IPS-20b (cell line): Measurements from ENCODE around the gene POLE2.
"Not testable (repeated sequence)": the region's sequence is repeated elsewhere in the genome, so short reads cannot be mapped to it uniquely, and the experiment has no call there.

Experiments
- H3K27ac ChIP-seq: one replicate; pipeline ENCODE4 v1.5.1; 2013; ENCODE audit warnings: low read length
- H3K27me3 ChIP-seq: 2 replicates; pipeline ENCODE4 v1.6.1; 2013; ENCODE audit warnings: mild to moderate bottlenecking, low read length, inconsistent platforms; ENCODE audit not compliant: insufficient read depth
- H3K36me3 ChIP-seq: 2 replicates; pipeline ENCODE4 v1.6.1; 2013; ENCODE audit warnings: low read depth, mild to moderate bottlenecking, inconsistent platforms, low read length, moderate library complexity; ENCODE audit not compliant: insufficient read depth
- H3K4me1 ChIP-seq: 2 replicates; pipeline ENCODE4 v1.6.1; 2013; ENCODE audit warnings: mild to moderate bottlenecking, control low read depth, inconsistent platforms, low read length, moderate library complexity; ENCODE audit not compliant: insufficient read depth
- H3K4me3 ChIP-seq: 2 replicates; pipeline ENCODE4 v1.5.1; 2013; ENCODE audit warnings: mild to moderate bottlenecking, low read length, inconsistent platforms
- H3K9ac ChIP-seq: 2 replicates; pipeline ENCODE4 v1.6.1; 2013; ENCODE audit warnings: low read depth, mild to moderate bottlenecking, inconsistent platforms, low read length, moderate library complexity
- H3K9me3 ChIP-seq: 2 replicates; pipeline ENCODE4 v1.6.1; 2013; ENCODE audit warnings: mild to moderate bottlenecking, low read depth, low read length, inconsistent platforms; ENCODE audit not compliant: insufficient read depth

POLE2 gene

GRCh38 chr14:49687942-49688700 lies at the start of gene POLE2:
Gene POLE2 (minus strand): TSS chr14:49688214. CDS start chr14:49688203, 11 bp downstream.
- Histone ChIP-seq H3K4me3 (peak within 1 kb of the TSS; percentile 82), H3K27ac (peak within 1 kb of the TSS; percentile 72), H3K9me3 (no peaks in the 10 kb centered on the region), H3K27me3 (peaks cover 23% of the 10 kb centered on the region), H3K4me1 (peaks cover 6% of the 10 kb centered on the region; the same call in 1 of the 2 replicates), H3K36me3 (peaks cover 6% of the 10 kb centered on the region; the same call in 1 of the 2 replicates), H3K9ac (peak within 1 kb of the TSS; percentile 92)

- H3K9ac ChIP-seq: not testable (repeated sequence)
Observed at GRCh38 chr14:49735669-49736068, 47.7 kb upstream of the POLE2 start.

GRCh38 chr14:49733836-49734235 lies 45.8 kb upstream of the POLE2 start:
- no peak overlapping the region for H3K9ac ChIP-seq
- no peak overlapping the region for H3K4me3 ChIP-seq
- H3K27ac ChIP-seq: no peak overlapping the region
- H3K9me3 ChIP-seq: no peaks in the 10 kb centered on the region
- H3K4me1 ChIP-seq: no peaks in the 10 kb centered on the region
- H3K27me3 ChIP-seq: no peaks in the 10 kb centered on the region
- no peaks in the 10 kb centered on the region for H3K36me3 ChIP-seq

More at GRCh38 chr14:49735669-49736068, 47.7 kb upstream of the POLE2 start:
- not testable (repeated sequence) for H3K27ac ChIP-seq, H3K4me3 ChIP-seq, H3K27me3 ChIP-seq, H3K4me1 ChIP-seq, H3K36me3 ChIP-seq, H3K9me3 ChIP-seq

- Histone ChIP-seq H3K27me3 (no peaks in the 10 kb centered on the region), H3K4me1 (no peaks in the 10 kb centered on the region), H3K36me3 (no peaks in the 10 kb centered on the region), H3K4me3 (no peak overlapping the region), H3K9me3 (no peaks in the 10 kb centered on the region), H3K27ac (no peak overlapping the region), H3K9ac (no peak overlapping the region)
Observed at GRCh38 chr14:49732896-49733295, 44.9 kb upstream of the POLE2 start.

- no peak overlapping the region for H3K27ac ChIP-seq
- no peak overlapping the region for H3K9ac ChIP-seq
- H3K36me3 ChIP-seq: no peaks in the 10 kb centered on the region
- H3K27me3 ChIP-seq: no peaks in the 10 kb centered on the region
- H3K4me1 ChIP-seq: no peaks in the 10 kb centered on the region
- no peaks in the 10 kb centered on the region for H3K9me3 ChIP-seq
- H3K4me3 ChIP-seq: no peak overlapping the region
Observed at GRCh38 chr14:49727171-49727570, 39.2 kb upstream of the POLE2 start.

GRCh38 chr14:49721733-49722435 lies 33.9 kb upstream of the POLE2 start:
- not testable (repeated sequence) for H3K9ac ChIP-seq, H3K27ac ChIP-seq, H3K4me1 ChIP-seq, H3K27me3 ChIP-seq, H3K9me3 ChIP-seq, H3K36me3 ChIP-seq, H3K4me3 ChIP-seq

GRCh38 chr14:49720744-49721143 lies 32.7 kb upstream of the POLE2 start:
- Histone ChIP-seq H3K27me3 (no peaks in the 10 kb centered on the region), H3K27ac (no peak overlapping the region), H3K9ac (no peak overlapping the region), H3K9me3 (no peaks in the 10 kb centered on the region), H3K4me1 (no peaks in the 10 kb centered on the region), H3K36me3 (no peaks in the 10 kb centered on the region), H3K4me3 (no peak overlapping the region)

- not testable (repeated sequence) for H3K9me3 ChIP-seq, H3K27me3 ChIP-seq, H3K4me1 ChIP-seq, H3K9ac ChIP-seq, H3K4me3 ChIP-seq, H3K27ac ChIP-seq, H3K36me3 ChIP-seq
Observed at GRCh38 chr14:49710993-49711392, 23.0 kb upstream of the POLE2 start.

GRCh38 chr14:49704471-49704870 lies 16.5 kb upstream of the POLE2 start:
- H3K9ac ChIP-seq, H3K36me3 ChIP-seq, H3K4me3 ChIP-seq, H3K27ac ChIP-seq, H3K4me1 ChIP-seq, H3K9me3 ChIP-seq, H3K27me3 ChIP-seq: not testable (repeated sequence)

- Histone ChIP-seq H3K27ac (no peak overlapping the region), H3K9ac (no peak overlapping the region), H3K27me3 (no peaks in the 10 kb centered on the region), H3K36me3 (no peaks in the 10 kb centered on the region), H3K4me3 (no peak overlapping the region), H3K9me3 (no peaks in the 10 kb centered on the region), H3K4me1 (no peaks in the 10 kb centered on the region)
Observed at GRCh38 chr14:49703965-49704364, 16.0 kb upstream of the POLE2 start.

- no peaks in the 10 kb centered on the region for H3K36me3 ChIP-seq
- H3K27ac ChIP-seq: no peak overlapping the region
- no peaks in the 10 kb centered on the region for H3K4me1 ChIP-seq
- no peak overlapping the region for H3K4me3 ChIP-seq
- H3K9me3 ChIP-seq: no peaks in the 10 kb centered on the region
- H3K27me3 ChIP-seq: no peaks in the 10 kb centered on the region
- H3K9ac ChIP-seq: no peak overlapping the region
Observed at GRCh38 chr14:49702725-49703124, 14.7 kb upstream of the POLE2 start.

GRCh38 chr14:49693735-49694124 lies 5.7 kb upstream of the POLE2 start:
- H3K4me3 ChIP-seq: peak overlapping the region; percentile 81
- not testable (repeated sequence) for H3K9me3 ChIP-seq, H3K27ac ChIP-seq, H3K9ac ChIP-seq, H3K36me3 ChIP-seq, H3K4me1 ChIP-seq
- H3K27me3 ChIP-seq: peaks cover 35% of the 10 kb centered on the region
